ENCODE results near the gene PRDM2. TPM values are rescaled to one million over a fixed set of nuclear protein-coding genes. Genes with fewer than 3 reads are reported as not detected.

PRDM2 gene
- total and polyA plus RNA-seq, 2 experiments from 2014 or later: 11.5 to 18.6 TPM

DNA sequence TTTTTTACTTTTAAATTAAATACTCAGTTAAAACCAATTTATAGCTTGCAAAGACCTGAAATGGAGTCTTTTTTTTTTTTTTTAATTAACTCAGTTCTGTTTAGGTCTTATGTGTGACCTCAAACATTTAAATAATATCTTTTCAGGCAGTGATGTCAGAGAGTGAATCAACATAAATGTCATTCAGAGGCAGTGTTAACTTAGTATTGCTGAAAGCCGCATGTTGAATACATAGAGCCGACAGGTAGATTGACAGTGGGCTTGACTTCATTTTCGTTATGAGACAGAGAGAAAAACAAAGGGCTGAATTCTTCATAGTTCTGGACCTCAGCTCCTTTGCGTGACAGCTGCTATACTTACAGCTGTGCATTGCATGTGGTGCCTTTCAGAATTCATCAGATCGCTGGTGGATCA is 51.5 kb downstream of the PRDM2 start:
- no peaks in the 10 kb centered on the region for H3K36me3 ChIP-seq (replicated peaks; ENCODE audit: insufficient read depth, low read depth)
- no peak for DNase-seq (ENCODE audit: low spot score)
- no peak overlapping the region for H2AFZ ChIP-seq
- peaks cover 23% of the 10 kb centered on the region for H3K4me1 ChIP-seq (ENCODE audit: insufficient read depth)
- H3K9me3 ChIP-seq (ENCODE audit: low read depth): no peaks in the 10 kb centered on the region
- H3K4me3 ChIP-seq: no peak overlapping the region
- H4K20me1 ChIP-seq (ENCODE audit: insufficient read depth, poor library complexity, severe bottlenecking): peaks cover 44% of the 10 kb centered on the region
- peak overlapping the region; percentile 76 for H3K4me2 ChIP-seq
- no peaks in the 10 kb centered on the region for H3K27me3 ChIP-seq
- 85% methylated on average over 5 of the region's 5 CpGs for WGBS (ENCODE audit: low lambda C conversion rate, missing lambda C conversion rate)
- TF ChIP-seq, protein P1, sequence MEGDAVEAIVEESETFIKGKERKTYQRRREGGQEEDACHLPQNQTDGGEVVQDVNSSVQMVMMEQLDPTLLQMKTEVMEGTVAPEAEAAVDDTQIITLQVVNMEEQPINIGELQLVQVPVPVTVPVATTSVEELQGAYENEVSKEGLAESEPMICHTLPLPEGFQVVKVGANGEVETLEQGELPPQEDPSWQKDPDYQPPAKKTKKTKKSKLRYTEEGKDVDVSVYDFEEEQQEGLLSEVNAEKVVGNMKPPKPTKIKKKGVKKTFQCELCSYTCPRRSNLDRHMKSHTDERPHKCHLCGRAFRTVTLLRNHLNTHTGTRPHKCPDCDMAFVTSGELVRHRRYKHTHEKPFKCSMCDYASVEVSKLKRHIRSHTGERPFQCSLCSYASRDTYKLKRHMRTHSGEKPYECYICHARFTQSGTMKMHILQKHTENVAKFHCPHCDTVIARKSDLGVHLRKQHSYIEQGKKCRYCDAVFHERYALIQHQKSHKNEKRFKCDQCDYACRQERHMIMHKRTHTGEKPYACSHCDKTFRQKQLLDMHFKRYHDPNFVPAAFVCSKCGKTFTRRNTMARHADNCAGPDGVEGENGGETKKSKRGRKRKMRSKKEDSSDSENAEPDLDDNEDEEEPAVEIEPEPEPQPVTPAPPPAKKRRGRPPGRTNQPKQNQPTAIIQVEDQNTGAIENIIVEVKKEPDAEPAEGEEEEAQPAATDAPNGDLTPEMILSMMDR (IDR thresholded peaks at IDR 0.05; ENCODE audit: poor library complexity): no peak
- no peak for TF ChIP-seq EZH2 (IDR thresholded peaks at IDR 0.05; ENCODE audit: borderline replicate concordance)
- no peak for TF ChIP-seq EZH2phosphoT487 (IDR thresholded peaks at IDR 0.05; ENCODE audit: low read depth, severe bottlenecking, unreplicated experiment)
- peaks cover 67% of the 10 kb centered on the region for H3K79me2 ChIP-seq
- H3K27ac ChIP-seq: no peak overlapping the region
- no peaks in the 10 kb centered on the region for H3K9me2 ChIP-seq (replicated peaks; ENCODE audit: insufficient read depth)

DNA sequence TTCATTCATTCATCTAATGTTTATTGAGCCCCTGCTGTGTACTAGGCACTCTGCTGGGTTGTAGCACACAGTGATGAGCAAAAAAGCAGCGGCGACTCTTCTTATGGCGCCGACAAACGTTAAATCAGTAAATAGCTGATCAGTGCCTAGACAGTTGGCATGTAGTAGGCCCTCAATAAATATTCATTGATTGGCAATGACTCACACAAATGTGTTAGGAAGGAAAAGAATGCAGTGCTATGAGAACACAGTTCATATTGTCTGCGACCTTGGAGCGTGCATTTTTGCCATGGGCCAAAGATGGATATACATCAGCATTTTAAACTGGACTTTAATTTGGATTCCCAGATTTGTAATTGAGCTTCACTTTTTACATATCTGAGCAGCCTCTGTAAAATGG is 52.0 kb downstream of the PRDM2 start:
- Histone ChIP-seq H3K27ac (no peak overlapping the region), H2AFZ (no peak overlapping the region), H3K79me2 (peaks cover 72% of the 10 kb centered on the region), H3K36me3 (replicated peaks; ENCODE audit: insufficient read depth, low read depth) (no peaks in the 10 kb centered on the region), H4K20me1 (ENCODE audit: insufficient read depth, poor library complexity, severe bottlenecking) (peaks cover 49% of the 10 kb centered on the region), H3K27me3 (no peaks in the 10 kb centered on the region), H3K9me3 (ENCODE audit: low read depth) (no peaks in the 10 kb centered on the region), H3K9me2 (replicated peaks; ENCODE audit: insufficient read depth) (no peaks in the 10 kb centered on the region), H3K4me1 (ENCODE audit: insufficient read depth) (peaks cover 26% of the 10 kb centered on the region), H3K4me2 (peak overlapping the region; percentile 76), H3K4me3 (no peak overlapping the region)
- WGBS (ENCODE audit: low lambda C conversion rate, missing lambda C conversion rate): 88% methylated on average over 7 of the region's 7 CpGs
- no peak for TF ChIP-seq EZH2 (IDR thresholded peaks at IDR 0.05; ENCODE audit: borderline replicate concordance)
- TF ChIP-seq EZH2phosphoT487 (IDR thresholded peaks at IDR 0.05; ENCODE audit: low read depth, severe bottlenecking, unreplicated experiment): no peak
- TF ChIP-seq, protein P1 (IDR thresholded peaks at IDR 0.05; ENCODE audit: poor library complexity): no peak
- DNase-seq (ENCODE audit: low spot score): no peak

DNA sequence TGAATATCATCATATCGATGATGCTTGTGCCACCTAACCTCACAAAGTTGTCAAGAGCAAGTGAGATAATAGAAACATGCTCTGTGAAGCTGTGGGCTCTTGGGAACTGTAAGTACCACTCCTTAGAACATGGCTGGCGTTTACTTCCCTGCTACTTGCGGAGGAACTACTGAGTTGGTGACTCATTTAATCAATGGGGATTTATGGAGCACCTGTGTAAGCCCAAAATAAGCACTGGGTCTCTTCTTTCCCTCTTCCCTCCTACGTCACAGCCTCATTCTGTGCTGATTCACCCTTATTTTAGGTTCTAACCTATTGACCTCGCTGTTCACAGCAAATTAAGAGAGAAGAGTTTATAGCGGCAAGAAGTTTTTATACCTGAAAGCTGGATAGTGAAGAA is 52.9 kb downstream of the PRDM2 start:
- no peaks in the 10 kb centered on the region for H3K9me2 ChIP-seq (replicated peaks; ENCODE audit: insufficient read depth)
- H3K79me2 ChIP-seq: peaks cover 80% of the 10 kb centered on the region
- DNase-seq (ENCODE audit: low spot score): no peak
- 93% methylated on average over 6 of the region's 6 CpGs for WGBS (ENCODE audit: low lambda C conversion rate, missing lambda C conversion rate)
- H3K9me3 ChIP-seq (ENCODE audit: low read depth): no peaks in the 10 kb centered on the region
- H2AFZ ChIP-seq: no peak overlapping the region
- H3K27ac ChIP-seq: no peak overlapping the region
- peaks cover 58% of the 10 kb centered on the region for H4K20me1 ChIP-seq (ENCODE audit: insufficient read depth, poor library complexity, severe bottlenecking)
- no peak overlapping the region for H3K4me2 ChIP-seq
- H3K27me3 ChIP-seq: no peaks in the 10 kb centered on the region
- TF ChIP-seq EZH2phosphoT487 (IDR thresholded peaks at IDR 0.05; ENCODE audit: low read depth, severe bottlenecking, unreplicated experiment): no peak
- peaks cover 31% of the 10 kb centered on the region for H3K4me1 ChIP-seq (ENCODE audit: insufficient read depth)
- H3K4me3 ChIP-seq: no peak overlapping the region
- no peaks in the 10 kb centered on the region for H3K36me3 ChIP-seq (replicated peaks; ENCODE audit: insufficient read depth, low read depth)

DNA sequence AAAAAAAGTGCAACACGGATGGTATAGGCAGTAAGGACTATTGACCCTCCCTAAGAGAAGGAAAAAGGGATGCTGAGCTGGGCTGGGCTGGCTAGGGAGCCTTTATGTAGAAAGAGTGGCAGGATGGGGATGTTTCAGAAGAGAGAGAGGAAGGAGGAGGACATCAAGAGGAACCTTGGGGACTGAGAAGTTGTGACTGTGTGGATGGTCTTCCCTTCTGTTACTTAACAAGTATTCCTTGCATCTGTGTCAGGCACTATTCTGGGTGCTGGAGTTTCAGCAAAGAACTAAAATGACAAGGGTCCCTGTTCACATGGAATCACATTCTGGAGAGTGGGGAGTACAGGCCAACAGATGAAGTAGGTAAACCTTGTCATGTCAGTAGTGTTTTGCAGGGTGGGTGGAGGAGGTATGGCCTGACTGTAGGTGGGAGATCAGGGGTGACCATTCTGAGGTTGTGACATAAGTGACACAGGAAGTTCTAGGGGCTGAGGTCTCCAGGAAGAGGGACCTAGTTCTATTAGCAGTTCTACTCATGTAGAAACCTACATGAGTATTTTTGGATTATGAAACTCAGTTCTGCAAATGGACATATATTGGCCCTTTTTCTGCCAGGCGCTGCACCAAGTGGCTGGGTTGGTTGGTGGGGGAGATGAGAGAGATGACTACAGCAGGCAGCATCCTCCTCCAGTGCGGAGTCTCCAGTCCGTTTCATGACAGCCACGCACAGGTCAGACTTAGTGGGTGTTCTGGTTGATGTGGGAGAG is 53.8 kb downstream of the PRDM2 start:
- no peaks in the 10 kb centered on the region for H3K9me3 ChIP-seq (ENCODE audit: low read depth)
- no peaks in the 10 kb centered on the region for H3K27me3 ChIP-seq
- no peak for DNase-seq (ENCODE audit: low spot score)
- no peaks in the 10 kb centered on the region for H3K36me3 ChIP-seq (replicated peaks; ENCODE audit: insufficient read depth, low read depth)
- 94% methylated on average over 5 of the region's 5 CpGs for WGBS (ENCODE audit: low lambda C conversion rate, missing lambda C conversion rate)
- no peak overlapping the region for H3K4me2 ChIP-seq
- H4K20me1 ChIP-seq (ENCODE audit: insufficient read depth, poor library complexity, severe bottlenecking): peaks cover 61% of the 10 kb centered on the region
- peaks cover 37% of the 10 kb centered on the region for H3K4me1 ChIP-seq (ENCODE audit: insufficient read depth)
- H3K79me2 ChIP-seq: peaks cover 90% of the 10 kb centered on the region
- TF ChIP-seq EZH2 (IDR thresholded peaks at IDR 0.05; ENCODE audit: borderline replicate concordance) (no peak), EZH2phosphoT487 (IDR thresholded peaks at IDR 0.05; ENCODE audit: low read depth, severe bottlenecking, unreplicated experiment) (no peak)
- TF ChIP-seq, protein P1 (IDR thresholded peaks at IDR 0.05; ENCODE audit: poor library complexity): no peak
- no peak overlapping the region for H3K27ac ChIP-seq
- no peaks in the 10 kb centered on the region for H3K9me2 ChIP-seq (replicated peaks; ENCODE audit: insufficient read depth)
- H2AFZ ChIP-seq: no peak overlapping the region
- no peak overlapping the region for H3K4me3 ChIP-seq
